Neuronal stem cell (in vitro differentiated cells): ENCODE measurements around the gene GIGYF1.

Experiments used
- DNase-seq: peaks from one replicate; pipeline ENCODE4 v3.0.0-alpha.2; 2013; ENCODE audit warnings: low spot score
- H2AFZ ChIP-seq: one replicate; pipeline ENCODE4 v1.6.1; 2013; ENCODE audit warnings: mild to moderate bottlenecking, low read length, inconsistent platforms
- H2AK5ac ChIP-seq: 2 replicates; pipeline ENCODE4 v1.6.1; 2013; ENCODE audit warnings: low read depth, mild to moderate bottlenecking, inconsistent platforms, low read length, moderate library complexity, mixed read lengths
- H2BK120ac ChIP-seq: 2 replicates; pipeline ENCODE4 v1.6.1; 2013; ENCODE audit warnings: low read depth, mild to moderate bottlenecking, inconsistent platforms, low read length, moderate library complexity, mixed read lengths
- H2BK12ac ChIP-seq: one replicate; pipeline ENCODE4 v1.6.1; 2013; ENCODE audit warnings: low read length, inconsistent platforms
- H2BK15ac ChIP-seq: 2 replicates; pipeline ENCODE4 v1.6.1; 2013; ENCODE audit warnings: mild to moderate bottlenecking, low read length, inconsistent platforms, mixed read lengths
- H2BK5ac ChIP-seq: one replicate; pipeline ENCODE4 v1.6.1; 2013; ENCODE audit warnings: inconsistent platforms, mild to moderate bottlenecking, low read length, moderate library complexity
- H3K14ac ChIP-seq: one replicate; pipeline ENCODE4 v1.6.1; 2013; ENCODE audit warnings: low read length, inconsistent platforms
- H3K18ac ChIP-seq: 2 replicates; pipeline ENCODE4 v1.6.1; 2013; ENCODE audit warnings: low read length, inconsistent platforms
- H3K23ac ChIP-seq: 2 replicates; pipeline ENCODE4 v1.6.1; 2013; ENCODE audit warnings: low read depth, mild to moderate bottlenecking, mixed read lengths, low read length, inconsistent platforms; ENCODE audit not compliant: poor library complexity
- H3K27ac ChIP-seq: replicated peaks from 3 replicates; pipeline ENCODE4 v1.5.1; 2013; ENCODE audit warnings: low read length, inconsistent platforms
- H3K27me3 ChIP-seq, 3 experiments: 2 replicates each; pipeline ENCODE4 v1.6.1; 2013; ENCODE audit warnings: low read length in 3 of 3, mild to moderate bottlenecking in 2 of 3, inconsistent platforms in 1 of 3, low read depth in 1 of 3, mixed read lengths in 1 of 3, moderate library complexity in 1 of 3; ENCODE audit not compliant: control insufficient read depth in 3 of 3, insufficient read depth in 3 of 3
- H3K36me3 ChIP-seq, 2 donors: replicated peaks in 1 of 2; 2 replicates each; pipeline ENCODE4 v1.6.1; 2013; ENCODE audit warnings: low read length in 2 of 2; ENCODE audit not compliant: control insufficient read depth in 2 of 2, insufficient read depth in 2 of 2
- H3K4ac ChIP-seq: 2 replicates; pipeline ENCODE4 v1.6.1; 2013; ENCODE audit warnings: inconsistent platforms, mild to moderate bottlenecking, low read length, moderate library complexity
- H3K4me1 ChIP-seq, 2 donors: 1 replicate in 1 of 2; 2 replicates in 1 of 2; pipeline ENCODE4 v1.6.1; 2013; ENCODE audit warnings: low read length in 2 of 2, low read depth in 1 of 2; ENCODE audit not compliant: control insufficient read depth in 2 of 2, insufficient read depth in 1 of 2
- H3K4me2 ChIP-seq: one replicate; pipeline ENCODE4 v1.6.1; 2013; ENCODE audit warnings: mild to moderate bottlenecking, low read length, inconsistent platforms; ENCODE audit not compliant: insufficient read depth, poor library complexity, severe bottlenecking
- H3K4me3 ChIP-seq, 2 donors: 2 replicates each; pipeline ENCODE4 v1.5.1; 2013; ENCODE audit warnings: low read length in 2 of 2, mild to moderate bottlenecking in 2 of 2, inconsistent platforms in 1 of 2, moderate library complexity in 1 of 2
- H3K79me1 ChIP-seq: one replicate; pipeline ENCODE4 v1.6.1; 2013; ENCODE audit warnings: low read depth, mild to moderate bottlenecking, inconsistent platforms, low read length, moderate library complexity
- H3K9ac ChIP-seq: one replicate; pipeline ENCODE4 v1.6.1; 2013; ENCODE audit warnings: mild to moderate bottlenecking, low read depth, low read length, inconsistent platforms; ENCODE audit not compliant: poor library complexity
- H3K9me3 ChIP-seq, 2 donors: replicated peaks in 1 of 2; 2 replicates each; pipeline versions ENCODE3 to v1.6.1; 2013; ENCODE audit warnings: low read length in 2 of 2, mild to moderate bottlenecking in 2 of 2, inconsistent platforms in 1 of 2, low read depth in 1 of 2, mixed read lengths in 1 of 2, moderate library complexity in 1 of 2; ENCODE audit not compliant: control insufficient read depth in 2 of 2, insufficient read depth in 1 of 2
- H4K8ac ChIP-seq: one replicate; pipeline ENCODE4 v1.6.1; 2013; ENCODE audit warnings: low read depth, mild to moderate bottlenecking, inconsistent platforms, low read length, moderate library complexity
- H4K91ac ChIP-seq: one replicate; pipeline ENCODE4 v1.6.1; 2013; ENCODE audit warnings: low read length, low read depth, mild to moderate bottlenecking, inconsistent platforms; ENCODE audit not compliant: poor library complexity
- WGBS, 2 donors: extraction: QIAGEN DNeasy Blood & Tissue Kit; methylation state at CpG; one replicate each; pipeline ENCODE4 v1.1.7; 2013; ENCODE audit warnings: missing lambda C conversion rate in 2 of 2, mixed read lengths in 1 of 2; ENCODE audit not compliant: insufficient read length in 2 of 2, insufficient replicate concordance in 1 of 2; ENCODE audit errors: extremely low coverage in 2 of 2; 5-methylcytosine and 5-hydroxymethylcytosine counted together

The GIGYF1 gene

GRCh38 chr7:100674411-100675104 lies 19.5 kb downstream of the GIGYF1 start:
- Histone ChIP-seq H3K36me3 (peaks cover 21 to 33% of the 10 kb centered on the region in 2 donors), H3K9me3 (no peaks in the 10 kb centered on the region), H3K27ac (no peak overlapping the region), H2AK5ac (peak overlapping the region; percentile 97), H2AFZ (peak overlapping the region; percentile 32), H4K8ac (no peak overlapping the region), H3K4me2 (peak overlapping the region; percentile 93), H3K14ac (peak overlapping the region; percentile 71), H2BK5ac (peak overlapping the region; percentile 78), H3K9ac (peak overlapping the region; percentile 97), H3K27me3 (no peaks in the 10 kb centered on the region), H3K4ac (peak overlapping the region; percentile 23), H3K4me1 (peaks cover 2 to 3% of the 10 kb centered on the region in 2 donors), H2BK12ac (no peak overlapping the region), H3K79me1 (peaks cover 20% of the 10 kb centered on the region), H2BK15ac (peak overlapping the region; percentile 67), H3K23ac (peak overlapping the region; percentile 91), H3K4me3 (peak overlapping the region; percentile 90 to 97), H3K18ac (peak overlapping the region; percentile 96), H2BK120ac (no peak overlapping the region), H4K91ac (no peak overlapping the region)
- WGBS, 2 donors = no CpG with 5 or more reads among the region's 43 CpGs
- DNase-seq = no peak

- H3K18ac ChIP-seq = peak overlapping the region; percentile 96
- WGBS, 2 donors = no CpG with 5 or more reads among the region's 34 CpGs
- no peak for DNase-seq
- H3K23ac ChIP-seq = peak overlapping the region; percentile 89
- peak overlapping the region; percentile 90 to 97 for H3K4me3 ChIP-seq
- no peak overlapping the region for H4K91ac ChIP-seq
- peaks cover 2 to 3% of the 10 kb centered on the region in 2 donors for H3K4me1 ChIP-seq
- H3K9me3 ChIP-seq = no peaks in the 10 kb centered on the region
- H2AFZ ChIP-seq = peak overlapping the region; percentile 99
- peak overlapping the region; percentile 93 for H3K4me2 ChIP-seq
- peak overlapping the region; percentile 97 for H3K9ac ChIP-seq
- peak overlapping the region; percentile 97 for H2AK5ac ChIP-seq
- H2BK15ac ChIP-seq = peak overlapping the region; percentile 67
- no peak overlapping the region for H2BK120ac ChIP-seq
- no peak overlapping the region for H3K4ac ChIP-seq
- no peak overlapping the region for H4K8ac ChIP-seq
- peaks cover 21 to 27% of the 10 kb centered on the region in 2 donors for H3K36me3 ChIP-seq
- no peak overlapping the region for H2BK12ac ChIP-seq
- peak overlapping the region; percentile 37 for H3K27ac ChIP-seq
- H3K79me1 ChIP-seq = peaks cover 20% of the 10 kb centered on the region
- H3K14ac ChIP-seq = no peak overlapping the region
- H3K27me3 ChIP-seq = no peaks in the 10 kb centered on the region
- peak overlapping the region; percentile 78 for H2BK5ac ChIP-seq
Observed at GRCh38 chr7:100673942-100674410, 20.1 kb downstream of the GIGYF1 start.

GRCh38 chr7:100673302-100673941 lies 20.6 kb downstream of the GIGYF1 start, which contains the start of gene GNB2:
Gene GNB2, plus strand, starts transcription at chr7:100673740. Its CDS starts 2,526 bp downstream, at chr7:100676266.
- H2AFZ ChIP-seq = peak within 1 kb of the TSS; percentile 99
- peak; percentile 99 for DNase-seq
- peak within 1 kb of the TSS; percentile 99 for H3K27ac ChIP-seq
- H2AK5ac ChIP-seq = peak within 1 kb of the TSS; percentile 97
- no peak within 1 kb of the TSS for H4K91ac ChIP-seq
- H3K4me1 ChIP-seq = peaks cover 2 to 3% of the 10 kb centered on the region in 2 donors
- H3K4me3 ChIP-seq = peak within 1 kb of the TSS; percentile 90 to 97
- H3K14ac ChIP-seq = peak within 1 kb of the TSS; percentile 71
- no peaks in the 10 kb centered on the region for H3K9me3 ChIP-seq
- H2BK12ac ChIP-seq = no peak within 1 kb of the TSS
- peak within 1 kb of the TSS; percentile 99 for H3K18ac ChIP-seq
- peak within 1 kb of the TSS; percentile 86 for H4K8ac ChIP-seq
- H3K4ac ChIP-seq = no peak within 1 kb of the TSS
- peak within 1 kb of the TSS; percentile 78 for H2BK15ac ChIP-seq
- H2BK5ac ChIP-seq = peak within 1 kb of the TSS; percentile 78
- no CpG with 5 or more reads among the region's 65 CpGs for WGBS, 2 donors
- peak within 1 kb of the TSS; percentile 97 for H3K9ac ChIP-seq
- no peaks in the 10 kb centered on the region for H3K27me3 ChIP-seq
- H3K23ac ChIP-seq = peak within 1 kb of the TSS; percentile 91
- H3K4me2 ChIP-seq = peak within 1 kb of the TSS; percentile 93
- H2BK120ac ChIP-seq = no peak within 1 kb of the TSS
- peaks cover 20% of the 10 kb centered on the region for H3K79me1 ChIP-seq
- peaks cover 19 to 21% of the 10 kb centered on the region in 2 donors for H3K36me3 ChIP-seq
